GM12878 (cell line): Measurements from ENCODE around the gene SLC38A8.

Experiments
- BCL11A ChIP-seq: IDR thresholded peaks from 2 replicates; pipeline ENCODE4 v1.6.1; 2011; ENCODE audit warnings: low read depth, low read length
- CBX3 ChIP-seq: fragments of 200-600 bp; sonication (generic); IDR thresholded peaks from 2 replicates; pipeline ENCODE4 v1.6.1; 2016; ENCODE audit warnings: low read depth, borderline replicate concordance
- CREM ChIP-seq: IDR thresholded peaks from 2 replicates; pipeline ENCODE4 v1.6.1; 2014; ENCODE audit warnings: antibody characterized with exemption, low read depth
- CTCF ChIP-seq, 3 experiments: IDR thresholded peaks in 2 of 3; conservative IDR thresholded peaks in 1 of 3; 2 replicates each; pipeline ENCODE4 v1.5.1; 2011; ENCODE audit warnings: low read depth in 3 of 3, low read length in 3 of 3, mild to moderate bottlenecking in 3 of 3, control low read depth in 2 of 3, moderate library complexity in 2 of 3, inconsistent platforms in 1 of 3, mixed read lengths in 1 of 3; ENCODE audit not compliant: control insufficient read depth in 2 of 3, insufficient read depth in 1 of 3; ENCODE audit errors: extremely low read depth in 1 of 3
- HDAC6 ChIP-seq: fragments of 200-600 bp; sonication (generic); IDR thresholded peaks from one replicate; pipeline ENCODE4 v1.8.0; 2017; ENCODE audit warnings: antibody characterized with exemption; ENCODE audit not compliant: unreplicated experiment
- MAX ChIP-seq: IDR thresholded peaks from 2 replicates; pipeline ENCODE4 v1.6.1; 2012; ENCODE audit warnings: low read depth, low read length, improper control_type of control experiment
- NFYB ChIP-seq: IDR thresholded peaks from 2 replicates; pipeline ENCODE4 v1.6.1; 2011; ENCODE audit warnings: low read depth, mild to moderate bottlenecking, low read length, improper control_type of control experiment, moderate library complexity; ENCODE audit not compliant: insufficient read depth
- NKRF ChIP-seq: fragments of 450-650 bp; conservative IDR thresholded peaks from 2 replicates; pipeline ENCODE4 v1.6.1; 2017; ENCODE audit warnings: mild to moderate bottlenecking, moderate library complexity
- POLR2AphosphoS5 ChIP-seq: IDR thresholded peaks from 2 replicates; pipeline ENCODE4 v1.6.1; 2011; ENCODE audit warnings: mild to moderate bottlenecking, low read length, inconsistent platforms
- USF2 ChIP-seq: IDR thresholded peaks from 2 replicates; pipeline ENCODE4 v1.6.1; 2011; ENCODE audit warnings: low read depth, low read length, improper control_type of control experiment, borderline replicate concordance
- ZNF24 ChIP-seq: fragments of 450-650 bp; IDR thresholded peaks from 2 replicates; pipeline ENCODE4 v1.6.1; 2017; ENCODE audit warnings: antibody characterized with exemption, mild to moderate bottlenecking
- ZNF274 ChIP-seq: IDR thresholded peaks from one replicate; pipeline ENCODE4 v1.8.0; 2011; ENCODE audit not compliant: insufficient read length, insufficient read depth

- TF ChIP-seq HDAC6 (no peak), ZNF24 (no peak), CTCF (IDR thresholded peaks at IDR 0.05 in 2 of 3, conservative IDR thresholded peaks at IDR 0.05 in 1 of 3; ENCODE audit: control insufficient read depth in 2 of 3, extremely low read depth in 1 of 3, insufficient read depth in 1 of 3, low read depth in 3 of 3, low read length in 3 of 3) (no peak), MAX (no peak), ZNF274 (no peak), CBX3 (no peak), POLR2AphosphoS5 (no peak), NKRF (no peak), BCL11A (no peak), CREM (no peak), NFYB (no peak), USF2 (no peak)
Observed at GRCh38 chr16:84048270-84048669, 5.7 kb upstream of the SLC38A8 start.
